Suppressor macrophage treated with lipopolysaccharide for 4 hours (primary cell): Measurements from ENCODE around the gene GLCCI1.

ENCODE experiments used
- DNase-seq: peaks from one replicate; pipeline ENCODE4 v3.0.0-alpha.2; 2020

The GLCCI1 gene

GRCh38 chr7:8136051-8136730 lies 167.6 kb downstream of the GLCCI1 start:
- DNase-seq, result no peak
